Right lobe of liver (tissue), 6 donors: Measurements from ENCODE around the gene AARS1. TPM values are rescaled to one million over a fixed set of nuclear protein-coding genes. Genes with fewer than 3 reads are reported as not detected.
A peak's percentile ranks its signal among the peaks of the same experiment; 100 is the strongest.

ENCODE experiments used
- ATAC-seq, 4 donors: fragments of 200-7000 bp; cut with Tn5 transposase; one replicate each; pipeline ENCODE4 v1.9.1; 2020; ENCODE audit warnings: mild to moderate bottlenecking in 4 of 4, moderate library complexity in 4 of 4
- DNase-seq, 3 donors: peaks; one replicate each; pipeline ENCODE4 v3.0.0-alpha.2; 2020
- H3K27ac ChIP-seq, 3 donors: fragments of 200-600 bp; one replicate each; pipeline ENCODE4 v1.8.0; 2022
- H3K27me3 ChIP-seq, 2 donors: fragments of 200-600 bp; one replicate each; pipeline ENCODE4 v1.8.0; 2022
- H3K36me3 ChIP-seq, 4 donors: fragments of 200-600 bp; sonication (generic) in 1 of 4; one replicate each; pipeline versions ENCODE4 v1.5.1 to v1.8.0; 2017 to 2022; ENCODE audit warnings: control low read depth in 1 of 4
- H3K4me1 ChIP-seq, 4 donors: fragments of 200-600 bp; sonication (generic) in 1 of 4; one replicate each; pipeline versions ENCODE4 v1.5.1 to v1.8.0; 2017 to 2022; ENCODE audit warnings: control low read depth in 1 of 4
- H3K4me3 ChIP-seq, 3 donors: fragments of 200-600 bp; one replicate each; pipeline ENCODE4 v1.8.0; 2022
- H3K9me3 ChIP-seq, 4 donors: fragments of 200-600 bp; sonication (generic) in 1 of 4; one replicate each; pipeline versions ENCODE4 v1.5.1 to v1.8.0; 2017 to 2022; ENCODE audit warnings: control low read depth in 1 of 4
- CTCF ChIP-seq, 4 donors: fragments of 200-600 bp in 3 of 4; fragments of 450-650 bp in 1 of 4; IDR thresholded peaks; one replicate each; pipeline versions ENCODE4 v1.5.1 to v1.8.0; 2016 to 2022; ENCODE audit warnings: antibody characterized with exemption in 4 of 4, mild to moderate bottlenecking in 2 of 4
- POLR2A ChIP-seq: fragments of 450-650 bp; IDR thresholded peaks from one replicate; pipeline ENCODE4 v1.6.1; 2017; ENCODE audit warnings: antibody characterized with exemption, mild to moderate bottlenecking
- WGBS: methylation state at CpG from one replicate; pipeline ENCODE4 v1.1.6; 2018; ENCODE audit warnings: low coverage, low lambda C conversion rate; ENCODE audit not compliant: insufficient coverage; ENCODE audit errors: missing lambda C conversion rate; 5-methylcytosine and 5-hydroxymethylcytosine counted together
- intact Hi-C, 2 donors: fragments of 100-400 bp; cut with DNase I; formaldehyde crosslinking; loops; one replicate each; pipeline versions ENCODE4 v1.11.2 to v1.14.1; 2022
- total RNA-seq, 6 experiments: library from RNA; depleted of rRNA in 2 of 6; stranded (reverse); fragments of >200 nt in 2 of 6; fragmentation: NEBNext Ultra II Directional in 3 of 6; extraction: Animal tissue kit (Norgen Biotek cat#: 25700) in 3 of 6; gene quantifications; one replicate each; pipeline versions ENCODE4 v1.1.0 to v1.2.4, GENCODE V29; 2016 to 2023
- donor health status: DM: no; HTN: yes; CAD: no.
- donor health status: DM: no; HTN: no; CAD: no.
- donor health status: DM: no; HTN: no; CAD: no.
- donor health status: DM: no; HTN: yes; CAD: no.
- donor health status: DM: no; HTN: yes; CAD: no.

The AARS1 gene
- total RNA-seq, 6 experiments from 2014 or later, result 74.2 to 91.8 (median 80.7) TPM

GRCh38 chr16:70257391-70257790 is 31.9 kb downstream of the AARS1 start:
- Histone ChIP-seq H3K9me3 (no peaks in the 10 kb centered on the region), H3K36me3 (peaks cover 0 to 100% (median 71%) of the 10 kb centered on the region in 4 donors), H3K4me3 (no peak overlapping the region), H3K27ac (no peak overlapping the region), H3K4me1 (no peaks in the 10 kb centered on the region), H3K27me3 (no peaks in the 10 kb centered on the region)
- TF ChIP-seq POLR2A (no peak), CTCF (IDR thresholded peaks at IDR 0.05) (no peak)
- intact Hi-C loops, result loop anchor here in 1 of 2 donors (10.0 kb wide), 1 partner anchor 93 kb away; no protein-coding TSS in a partner anchor
- WGBS, result 90% methylated on average over 2 of the region's 4 CpGs
- no peak for ATAC-seq
- peak in 1 of 3 donors; percentile 15 for DNase-seq

- intact Hi-C loops, result loop anchor here in 1 of 2 donors (10.0 kb wide), 1 partner anchor 91 kb away; no protein-coding TSS in a partner anchor
- Histone ChIP-seq H3K27me3 (no peaks in the 10 kb centered on the region), H3K36me3 (peaks cover 0 to 85% (median 62%) of the 10 kb centered on the region in 4 donors), H3K27ac (no peak overlapping the region), H3K9me3 (no peaks in the 10 kb centered on the region), H3K4me1 (peaks cover 0 to 4% (median 0%) of the 10 kb centered on the region in 4 donors), H3K4me3 (no peak overlapping the region)
- TF ChIP-seq POLR2A, result no peak
- no peak for TF ChIP-seq CTCF (IDR thresholded peaks at IDR 0.05)
- no peak for ATAC-seq
- 86% methylated on average over 6 of the region's 9 CpGs for WGBS
- peak in 1 of 3 donors; percentile 39 for DNase-seq
Measured at GRCh38 chr16:70255574-70255973, 33.7 kb downstream of the AARS1 start.

- WGBS, result 80% methylated on average over 2 of the region's 12 CpGs
- Histone ChIP-seq H3K27me3 (no peaks in the 10 kb centered on the region), H3K27ac (no peak overlapping the region), H3K4me1 (peaks cover 0 to 10% (median 3%) of the 10 kb centered on the region in 4 donors), H3K9me3 (no peaks in the 10 kb centered on the region), H3K36me3 (peaks cover 0 to 79% (median 57%) of the 10 kb centered on the region in 4 donors), H3K4me3 (no peak overlapping the region)
- intact Hi-C loops, result loop anchor here in 1 of 2 donors (10.0 kb wide), 1 partner anchor 90 kb away; no protein-coding TSS in a partner anchor
- ATAC-seq, result no peak
- TF ChIP-seq POLR2A (no peak), CTCF (IDR thresholded peaks at IDR 0.05) (no peak)
- DNase-seq, result no peak
Measured at GRCh38 chr16:70254965-70255286, 34.4 kb downstream of the AARS1 start.

GRCh38 chr16:70254180-70254964 is 34.9 kb downstream of the AARS1 start:
- TF ChIP-seq CTCF (IDR thresholded peaks at IDR 0.05), result no peak
- no peak for TF ChIP-seq POLR2A
- H3K36me3 ChIP-seq, result peaks cover 0 to 73% (median 54%) of the 10 kb centered on the region in 4 donors
- ATAC-seq (no peak), DNase-seq (peak in 1 of 3 donors; percentile 38)
- intact Hi-C loops, result loop anchor here in 1 of 2 donors (10.0 kb wide), 1 partner anchor 90 kb away; no protein-coding TSS in a partner anchor
- H3K4me1 ChIP-seq, result peaks cover 0 to 16% (median 5%) of the 10 kb centered on the region in 4 donors
- H3K27ac ChIP-seq, result no peak overlapping the region
- H3K4me3 ChIP-seq, result no peak overlapping the region
- no peaks in the 10 kb centered on the region for H3K27me3 ChIP-seq
- no CpG with 5 or more reads among the region's 9 CpGs for WGBS
- H3K9me3 ChIP-seq, result no peaks in the 10 kb centered on the region
